Astrocyte of the cerebellum (primary cell): ENCODE results near the gene XRRA1.

Source experiments
- DNase-seq: peaks from one replicate; pipeline ENCODE4 v3.0.0-alpha.2; 2011; ENCODE audit warnings: low read depth
- H3K4me3 ChIP-seq: 2 replicates; pipeline ENCODE4 v1.5.1; 2011; ENCODE audit warnings: mild to moderate bottlenecking, low read depth, low read length, moderate library complexity
- in situ Hi-C: cut with HindIII; loops from 2 replicates; pipeline ENCODE4 v1.10.0; 2017; ENCODE audit warnings: low sequenced_read_pairs
- TF ChIP-seq, protein P1 (sequence below): IDR thresholded peaks from 2 replicates; pipeline ENCODE4 v1.5.1; 2012; ENCODE audit warnings: low read length, low read depth, moderate library complexity, mild to moderate bottlenecking; ENCODE audit errors: missing control alignments

Gene XRRA1

GRCh38 chr11:74844072-74844471 is 104.8 kb downstream of the XRRA1 start:
- H3K4me3 ChIP-seq: no peak overlapping the region
- no peak for DNase-seq
- TF ChIP-seq, protein P1, sequence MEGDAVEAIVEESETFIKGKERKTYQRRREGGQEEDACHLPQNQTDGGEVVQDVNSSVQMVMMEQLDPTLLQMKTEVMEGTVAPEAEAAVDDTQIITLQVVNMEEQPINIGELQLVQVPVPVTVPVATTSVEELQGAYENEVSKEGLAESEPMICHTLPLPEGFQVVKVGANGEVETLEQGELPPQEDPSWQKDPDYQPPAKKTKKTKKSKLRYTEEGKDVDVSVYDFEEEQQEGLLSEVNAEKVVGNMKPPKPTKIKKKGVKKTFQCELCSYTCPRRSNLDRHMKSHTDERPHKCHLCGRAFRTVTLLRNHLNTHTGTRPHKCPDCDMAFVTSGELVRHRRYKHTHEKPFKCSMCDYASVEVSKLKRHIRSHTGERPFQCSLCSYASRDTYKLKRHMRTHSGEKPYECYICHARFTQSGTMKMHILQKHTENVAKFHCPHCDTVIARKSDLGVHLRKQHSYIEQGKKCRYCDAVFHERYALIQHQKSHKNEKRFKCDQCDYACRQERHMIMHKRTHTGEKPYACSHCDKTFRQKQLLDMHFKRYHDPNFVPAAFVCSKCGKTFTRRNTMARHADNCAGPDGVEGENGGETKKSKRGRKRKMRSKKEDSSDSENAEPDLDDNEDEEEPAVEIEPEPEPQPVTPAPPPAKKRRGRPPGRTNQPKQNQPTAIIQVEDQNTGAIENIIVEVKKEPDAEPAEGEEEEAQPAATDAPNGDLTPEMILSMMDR: no peak
- in situ Hi-C loops: no loop called here

- in situ Hi-C loops: no loop called here
- DNase-seq: no peak
- no peak overlapping the region for H3K4me3 ChIP-seq
- TF ChIP-seq, protein P1: no peak
Observed at GRCh38 chr11:74842967-74843366, 105.9 kb downstream of the XRRA1 start.

GRCh38 chr11:74840486-74840885 is 108.4 kb downstream of the XRRA1 start:
- H3K4me3 ChIP-seq: no peak overlapping the region
- TF ChIP-seq, protein P1: no peak
- no peak for DNase-seq
- in situ Hi-C loops: no loop called here

DNA sequence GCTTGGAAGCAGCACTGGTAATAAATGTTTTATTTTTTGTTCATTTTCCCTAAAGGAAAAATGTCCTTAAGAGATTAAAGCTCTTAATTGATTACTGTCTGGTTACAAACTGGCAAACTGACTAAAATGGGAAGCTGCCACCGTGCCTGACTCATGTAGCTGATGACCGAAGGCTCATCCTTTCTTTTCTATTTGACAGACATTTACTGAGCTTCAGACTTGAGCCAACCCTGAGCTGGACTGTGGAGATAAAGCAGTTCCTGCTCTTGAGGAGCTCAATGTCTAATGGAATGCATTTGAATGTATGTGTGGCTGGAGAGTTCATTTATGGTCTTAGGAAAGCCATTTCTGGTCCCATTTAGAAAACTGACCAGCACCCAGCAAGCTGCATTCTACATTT is 108.9 kb downstream of the XRRA1 start:
- no peak overlapping the region for H3K4me3 ChIP-seq
- in situ Hi-C loops: no loop called here
- DNase-seq: no peak
- TF ChIP-seq, protein P1: no peak

- no peak for DNase-seq
- TF ChIP-seq, protein P1: no peak
- H3K4me3 ChIP-seq: no peak overlapping the region
- in situ Hi-C loops: no loop called here
Observed at GRCh38 chr11:74839446-74839845, 109.4 kb downstream of the XRRA1 start.

- H3K4me3 ChIP-seq: no peak overlapping the region
- in situ Hi-C loops: no loop called here
- TF ChIP-seq, protein P1: no peak
- no peak for DNase-seq
Observed at GRCh38 chr11:74838188-74838587, 110.7 kb downstream of the XRRA1 start.

- TF ChIP-seq, protein P1: no peak
- no peak for DNase-seq
- in situ Hi-C loops: no loop called here
- no peak overlapping the region for H3K4me3 ChIP-seq
Observed at GRCh38 chr11:74837191-74837590, 111.7 kb downstream of the XRRA1 start.
